GM12891 (cell line): ENCODE measurements around the gene RNFT2.

Experiments used
- DNase-seq: peaks from one replicate; pipeline ENCODE4 v3.0.0; 2011; ENCODE audit warnings: low spot score; ENCODE audit not compliant: insufficient read length
- FAIRE-seq: peaks from 2 replicates; lab custom pipeline; 2011; peaks lifted over from hg19 to GRCh38; lab: Jason Lieb, UNC
- PAX5 ChIP-seq: IDR thresholded peaks from 2 replicates; pipeline ENCODE4 v1.6.1; 2011; ENCODE audit warnings: low read length, moderate library complexity, mild to moderate bottlenecking; ENCODE audit not compliant: insufficient read depth, severe bottlenecking
- POLR2A ChIP-seq: IDR thresholded peaks from 2 replicates; pipeline ENCODE4 v1.6.1; 2011; ENCODE audit warnings: low read depth, low read length, control low read depth
- POLR2AphosphoS5 ChIP-seq: IDR thresholded peaks from 2 replicates; pipeline ENCODE4 v1.6.1; 2011; ENCODE audit warnings: low read depth, low read length, control low read depth
- POU2F2 ChIP-seq: IDR thresholded peaks from 2 replicates; pipeline ENCODE4 v1.6.1; 2011; ENCODE audit warnings: low read depth, mild to moderate bottlenecking, control low read depth, low read length, moderate library complexity
- SPI1 ChIP-seq: IDR thresholded peaks from 2 replicates; pipeline ENCODE4 v1.6.1; 2011; ENCODE audit warnings: low read depth, low read length, control low read depth
- TAF1 ChIP-seq: IDR thresholded peaks from 2 replicates; pipeline ENCODE4 v1.6.1; 2011; ENCODE audit warnings: low read depth, low read length, control low read depth

The RNFT2 gene

GRCh38 chr12:116708826-116709756, 29.0 kb upstream of the RNFT2 start:
- TF ChIP-seq POU2F2 = no peak
- TF ChIP-seq TAF1 = no peak
- TF ChIP-seq PAX5 = no peak
- no peak for TF ChIP-seq POLR2AphosphoS5
- no peak for TF ChIP-seq SPI1
- TF ChIP-seq POLR2A = no peak
- no peak for DNase-seq
- FAIRE-seq = peak; percentile 91

GRCh38 chr12:116709768-116710167, 28.3 kb upstream of the RNFT2 start:
- no peak for TF ChIP-seq SPI1
- TF ChIP-seq POLR2A = no peak
- TF ChIP-seq POU2F2 = no peak
- TF ChIP-seq PAX5 = no peak
- TF ChIP-seq TAF1 = no peak
- TF ChIP-seq POLR2AphosphoS5 = no peak
- FAIRE-seq (no peak), DNase-seq (no peak)

GRCh38 chr12:116710370-116711150, 27.6 kb upstream of the RNFT2 start:
- TF ChIP-seq TAF1 (no peak), POU2F2 (no peak)
- no peak for FAIRE-seq
- no peak for DNase-seq

GRCh38 chr12:116712458-116713303, 25.4 kb upstream of the RNFT2 start:
- no peak for FAIRE-seq
- TF ChIP-seq SPI1 (no peak), TAF1 (no peak), POU2F2 (no peak), POLR2A (no peak), PAX5 (no peak), POLR2AphosphoS5 (no peak)
- DNase-seq = no peak

GRCh38 chr12:116713527-116713926, 24.6 kb upstream of the RNFT2 start:
- TF ChIP-seq POU2F2 (no peak), PAX5 (no peak), SPI1 (no peak), POLR2A (no peak), POLR2AphosphoS5 (no peak), TAF1 (no peak)
- DNase-seq (no peak), FAIRE-seq (no peak)

- no peak for DNase-seq
- no peak for FAIRE-seq
Observed at GRCh38 chr12:116714175-116714574, 23.9 kb upstream of the RNFT2 start.

GRCh38 chr12:116717466-116718437, 20.4 kb upstream of the RNFT2 start:
- TF ChIP-seq POLR2A (no peak), POLR2AphosphoS5 (no peak), TAF1 (no peak), SPI1 (no peak)
- FAIRE-seq = no peak
- no peak for DNase-seq

More at GRCh38 chr12:116714175-116714574, 23.9 kb upstream of the RNFT2 start:
- TF ChIP-seq TAF1 (no peak), POLR2A (no peak), PAX5 (no peak)

- TF ChIP-seq POU2F2 (no peak), SPI1 (no peak), POLR2A (no peak), TAF1 (no peak), POLR2AphosphoS5 (no peak), PAX5 (no peak)
- FAIRE-seq = no peak
- DNase-seq = no peak
Observed at GRCh38 chr12:116718655-116719454, 19.3 kb upstream of the RNFT2 start.
